H1 (cell line): ENCODE results near the gene ADAM19. TPM values are rescaled to one million over a fixed set of nuclear protein-coding genes. Genes with fewer than 3 reads are reported as not detected.

Experiments
- JUND ChIP-seq: IDR thresholded peaks from 2 replicates; pipeline ENCODE4 v1.6.1; 2011; ENCODE audit warnings: mild to moderate bottlenecking, improper control_type of control experiment, low read length
- PHF8 ChIP-seq: fragments of 200-600 bp; sonication (generic); conservative IDR thresholded peaks from 2 replicates; pipeline ENCODE4 v1.7.1; 2012; ENCODE audit warnings: low read depth, mild to moderate bottlenecking, inconsistent platforms, low read length, moderate library complexity
- USF2 ChIP-seq: IDR thresholded peaks from 2 replicates; pipeline ENCODE4 v1.6.1; 2011; ENCODE audit warnings: low read length, improper control_type of control experiment
- polyA plus RNA-seq, 7 experiments: library from polyadenylated mRNA; depleted of rRNA in 3 of 7; stranded (reverse) in 5 of 7; unstranded in 2 of 7; fragments of >200 nt in 5 of 7; fragments of 200-250 nt in 2 of 7; gene quantifications; 1 replicate in 5 of 7; 2 replicates in 1 of 7; 4 replicates in 1 of 7; pipeline versions ENCODE4 v1.2.1 to v1.2.3, GENCODE V29; 2011 to 2013; ENCODE audit warnings: missing spikeins in 2 of 7, mixed read lengths in 2 of 7
- total RNA-seq: library from RNA; stranded (reverse); fragmentation: NEBNext Ultra II Directional; extraction: Animal tissue kit (Norgen Biotek cat#: 25700); gene quantifications from 2 replicates; pipeline ENCODE4 v1.2.1, GENCODE V29; 2021

ADAM19 gene
- total and polyA plus RNA-seq, 2 of the 8 experiments (the other 6 are each of a cell fraction or from before 2014, with no cell fraction given), result 6.5 to 22.7 TPM

- TF ChIP-seq USF2 (no peak), JUND (no peak), PHF8 (no peak)
- TF ChIP-seq, all 59 proteins: peak for 0
Measured at GRCh38 chr5:157578079-157578780, 2.7 kb upstream of the ADAM19 start (continued).
